ENCODE measurements around the gene ALDH1A2.
A peak's percentile ranks its signal among the peaks of the same experiment; 100 is the strongest.
"Not testable (repeated sequence)": the region's sequence is repeated elsewhere in the genome, so short reads cannot be mapped to it uniquely, and the experiment has no call there.

Gene ALDH1A2

GRCh38 chr15:58086491-58086890 is 21.0 kb upstream of the ALDH1A2 start:
- Histone ChIP-seq H3K4me1 (ENCODE audit: control insufficient read depth, insufficient read depth, low read length) (no peaks in the 10 kb centered on the region), H3K4me3 (ENCODE audit: low read length) (no peak overlapping the region), H3K9me3 (ENCODE audit: control insufficient read depth, low read length) (no peaks in the 10 kb centered on the region), H3K36me3 (ENCODE audit: control insufficient read depth, insufficient read depth, low read length) (no peaks in the 10 kb centered on the region), H3K27me3 (ENCODE audit: control insufficient read depth, insufficient read depth, low read length) (no peaks in the 10 kb centered on the region), H3K9ac (ENCODE audit: low read length) (no peak overlapping the region)

- H3K9ac ChIP-seq (ENCODE audit: low read length): no peak overlapping the region
- H3K27me3 ChIP-seq (ENCODE audit: control insufficient read depth, insufficient read depth, low read length): no peaks in the 10 kb centered on the region
- H3K36me3 ChIP-seq (ENCODE audit: control insufficient read depth, insufficient read depth, low read length): no peaks in the 10 kb centered on the region
- H3K4me1 ChIP-seq (ENCODE audit: control insufficient read depth, insufficient read depth, low read length): no peaks in the 10 kb centered on the region
- H3K4me3 ChIP-seq (ENCODE audit: low read length): no peak overlapping the region
- no peaks in the 10 kb centered on the region for H3K9me3 ChIP-seq (ENCODE audit: control insufficient read depth, low read length)
Observed at GRCh38 chr15:58083526-58083925, 18.0 kb upstream of the ALDH1A2 start.

GRCh38 chr15:58081891-58082290 is 16.4 kb upstream of the ALDH1A2 start:
- Histone ChIP-seq H3K27me3 (ENCODE audit: control insufficient read depth, insufficient read depth, low read length) (no peaks in the 10 kb centered on the region), H3K4me1 (ENCODE audit: control insufficient read depth, insufficient read depth, low read length) (no peaks in the 10 kb centered on the region), H3K4me3 (ENCODE audit: low read length) (no peak overlapping the region), H3K36me3 (ENCODE audit: control insufficient read depth, insufficient read depth, low read length) (no peaks in the 10 kb centered on the region), H3K9me3 (ENCODE audit: control insufficient read depth, low read length) (no peaks in the 10 kb centered on the region), H3K9ac (ENCODE audit: low read length) (no peak overlapping the region)

- no peaks in the 10 kb centered on the region for H3K9me3 ChIP-seq (ENCODE audit: control insufficient read depth, low read length)
- no peaks in the 10 kb centered on the region for H3K4me1 ChIP-seq (ENCODE audit: control insufficient read depth, insufficient read depth, low read length)
- no peak overlapping the region for H3K9ac ChIP-seq (ENCODE audit: low read length)
- H3K36me3 ChIP-seq (ENCODE audit: control insufficient read depth, insufficient read depth, low read length): no peaks in the 10 kb centered on the region
- no peaks in the 10 kb centered on the region for H3K27me3 ChIP-seq (ENCODE audit: control insufficient read depth, insufficient read depth, low read length)
- no peak overlapping the region for H3K4me3 ChIP-seq (ENCODE audit: low read length)
Observed at GRCh38 chr15:58081456-58081855, 15.9 kb upstream of the ALDH1A2 start.

- H3K4me3 ChIP-seq (ENCODE audit: low read length); H3K4me1 ChIP-seq (ENCODE audit: control insufficient read depth, insufficient read depth, low read length); H3K27me3 ChIP-seq (ENCODE audit: control insufficient read depth, insufficient read depth, low read length); H3K36me3 ChIP-seq (ENCODE audit: control insufficient read depth, insufficient read depth, low read length); H3K9me3 ChIP-seq (ENCODE audit: control insufficient read depth, low read length); H3K9ac ChIP-seq (ENCODE audit: low read length): not testable (repeated sequence)
Observed at GRCh38 chr15:58080959-58081358, 15.4 kb upstream of the ALDH1A2 start.

GRCh38 chr15:58080398-58080797 is 14.9 kb upstream of the ALDH1A2 start:
- H3K4me1 ChIP-seq (ENCODE audit: control insufficient read depth, insufficient read depth, low read length): no peaks in the 10 kb centered on the region

GRCh38 chr15:58078591-58078990 is 13.1 kb upstream of the ALDH1A2 start:
- no peaks in the 10 kb centered on the region for H3K27me3 ChIP-seq (ENCODE audit: control insufficient read depth, insufficient read depth, low read length)
- no peak overlapping the region for H3K4me3 ChIP-seq (ENCODE audit: low read length)
- no peaks in the 10 kb centered on the region for H3K4me1 ChIP-seq (ENCODE audit: control insufficient read depth, insufficient read depth, low read length)
- no peaks in the 10 kb centered on the region for H3K9me3 ChIP-seq (ENCODE audit: control insufficient read depth, low read length)
- no peaks in the 10 kb centered on the region for H3K36me3 ChIP-seq (ENCODE audit: control insufficient read depth, insufficient read depth, low read length)
- no peak overlapping the region for H3K9ac ChIP-seq (ENCODE audit: low read length)

More at GRCh38 chr15:58080398-58080797, 14.9 kb upstream of the ALDH1A2 start:
- no peaks in the 10 kb centered on the region for H3K27me3 ChIP-seq (ENCODE audit: control insufficient read depth, insufficient read depth, low read length)
- H3K36me3 ChIP-seq (ENCODE audit: control insufficient read depth, insufficient read depth, low read length): no peaks in the 10 kb centered on the region
- no peak overlapping the region for H3K9ac ChIP-seq (ENCODE audit: low read length)
- H3K9me3 ChIP-seq (ENCODE audit: control insufficient read depth, low read length): no peaks in the 10 kb centered on the region
- no peak overlapping the region for H3K4me3 ChIP-seq (ENCODE audit: low read length)

GRCh38 chr15:58077427-58077826 is 11.9 kb upstream of the ALDH1A2 start:
- no peaks in the 10 kb centered on the region for H3K36me3 ChIP-seq (ENCODE audit: control insufficient read depth, insufficient read depth, low read length)
- H3K9ac ChIP-seq (ENCODE audit: low read length): no peak overlapping the region
- no peaks in the 10 kb centered on the region for H3K27me3 ChIP-seq (ENCODE audit: control insufficient read depth, insufficient read depth, low read length)
- no peaks in the 10 kb centered on the region for H3K9me3 ChIP-seq (ENCODE audit: control insufficient read depth, low read length)
- H3K4me1 ChIP-seq (ENCODE audit: control insufficient read depth, insufficient read depth, low read length): no peaks in the 10 kb centered on the region
- H3K4me3 ChIP-seq (ENCODE audit: low read length): no peak overlapping the region

GRCh38 chr15:58074452-58074851 is 8.9 kb upstream of the ALDH1A2 start:
- H3K27me3 ChIP-seq (ENCODE audit: control insufficient read depth, insufficient read depth, low read length): no peaks in the 10 kb centered on the region
- no peaks in the 10 kb centered on the region for H3K9me3 ChIP-seq (ENCODE audit: control insufficient read depth, low read length)
- no peaks in the 10 kb centered on the region for H3K4me1 ChIP-seq (ENCODE audit: control insufficient read depth, insufficient read depth, low read length)
- H3K9ac ChIP-seq (ENCODE audit: low read length): no peak overlapping the region
- no peaks in the 10 kb centered on the region for H3K36me3 ChIP-seq (ENCODE audit: control insufficient read depth, insufficient read depth, low read length)
- no peak overlapping the region for H3K4me3 ChIP-seq (ENCODE audit: low read length)

GRCh38 chr15:58070801-58071418 is 5.4 kb upstream of the ALDH1A2 start:
- Histone ChIP-seq H3K4me1 (ENCODE audit: control insufficient read depth, insufficient read depth, low read length) (peaks cover 8% of the 10 kb centered on the region), H3K27me3 (ENCODE audit: control insufficient read depth, insufficient read depth, low read length) (peaks cover 18% of the 10 kb centered on the region), H3K9ac (ENCODE audit: low read length) (no peak overlapping the region), H3K4me3 (ENCODE audit: low read length) (no peak overlapping the region), H3K36me3 (ENCODE audit: control insufficient read depth, insufficient read depth, low read length) (no peaks in the 10 kb centered on the region), H3K9me3 (ENCODE audit: control insufficient read depth, low read length) (no peaks in the 10 kb centered on the region)

GRCh38 chr15:58069008-58069407 is 3.5 kb upstream of the ALDH1A2 start:
- no peaks in the 10 kb centered on the region for H3K9me3 ChIP-seq (ENCODE audit: control insufficient read depth, low read length)
- no peak overlapping the region for H3K4me3 ChIP-seq (ENCODE audit: low read length)
- H3K9ac ChIP-seq (ENCODE audit: low read length): no peak overlapping the region
- H3K36me3 ChIP-seq (ENCODE audit: control insufficient read depth, insufficient read depth, low read length): no peaks in the 10 kb centered on the region
- H3K27me3 ChIP-seq (ENCODE audit: control insufficient read depth, insufficient read depth, low read length): peaks cover 38% of the 10 kb centered on the region
- peaks cover 14% of the 10 kb centered on the region for H3K4me1 ChIP-seq (ENCODE audit: control insufficient read depth, insufficient read depth, low read length)

GRCh38 chr15:58066042-58066867 is 744 bp upstream of the ALDH1A2 start:
- H3K27me3 ChIP-seq (ENCODE audit: control insufficient read depth, insufficient read depth, low read length): peaks cover 54% of the 10 kb centered on the region
- no peak overlapping the region for H3K9ac ChIP-seq (ENCODE audit: low read length)
- H3K4me3 ChIP-seq (ENCODE audit: low read length): peak overlapping the region; percentile 24
- H3K9me3 ChIP-seq (ENCODE audit: control insufficient read depth, low read length): no peaks in the 10 kb centered on the region
- no peaks in the 10 kb centered on the region for H3K36me3 ChIP-seq (ENCODE audit: control insufficient read depth, insufficient read depth, low read length)
- peaks cover 14% of the 10 kb centered on the region for H3K4me1 ChIP-seq (ENCODE audit: control insufficient read depth, insufficient read depth, low read length)

All from mucosa of stomach (tissue), 1 donor.